ENCODE results near the gene PPP2R5B.

- TF ChIP-seq CTCF (IDR thresholded peaks at IDR 0.05 in 4 of 5, conservative IDR thresholded peaks at IDR 0.05 in 1 of 5): no peak
- TF ChIP-seq POLR2A (IDR thresholded peaks at IDR 0.05): no peak
These were observed 21.1 kb upstream of the PPP2R5B start for GRCh38 chr11:64903291-64903833.
